H1 (cell line): ENCODE measurements around the gene APOBEC3H. TPM values are rescaled to one million over a fixed set of nuclear protein-coding genes. Genes with fewer than 3 reads are reported as not detected.
"Not testable (repeated sequence)": the region's sequence is repeated elsewhere in the genome, so short reads cannot be mapped to it uniquely, and the experiment has no call there.

Experiments
- CTCF ChIA-PET: fragments of 300-600 bp; sonication (Branson Sonifier 250); formaldehyde crosslinking; loops from one replicate; lab custom pipeline; 2021; ENCODE audit not compliant: partially characterized antibody; lab: Charles Lee
- POLR2A ChIA-PET: fragments of 300-600 bp; sonication (Branson Sonifier 250); formaldehyde crosslinking; loops from one replicate; lab custom pipeline; 2021; ENCODE audit warnings: inconsistent platforms; ENCODE audit not compliant: partially characterized antibody; lab: Charles Lee
- DNase-seq, 2 experiments: peaks; one replicate each; pipeline versions ENCODE4 v3.0.0 to v3.0.0-alpha.2; 2010 to 2022; ENCODE audit warnings: low spot score in 2 of 2, low read depth in 1 of 2, mixed read lengths in 1 of 2
- FAIRE-seq: peaks from 2 replicates; lab custom pipeline; 2011; peaks lifted over from hg19 to GRCh38; lab: Jason Lieb, UNC
- H2AFZ ChIP-seq: 2 replicates; pipeline ENCODE4 v1.8.1; 2012; ENCODE audit warnings: low read length, inconsistent platforms
- H2AK5ac ChIP-seq: 2 replicates; pipeline ENCODE4 v1.6.1; 2013; ENCODE audit warnings: low read depth, low read length
- H2BK120ac ChIP-seq: replicated peaks from 2 replicates; pipeline ENCODE3; 2013; ENCODE audit warnings: low read depth, low read length, inconsistent platforms
- H2BK12ac ChIP-seq: 2 replicates; pipeline ENCODE4 v1.6.1; 2013; ENCODE audit warnings: low read depth, low read length
- H2BK15ac ChIP-seq: 2 replicates; pipeline ENCODE4 v1.6.1; 2013; ENCODE audit warnings: low read length
- H2BK20ac ChIP-seq: 2 replicates; pipeline ENCODE4 v1.6.1; 2013; ENCODE audit warnings: low read length
- H2BK5ac ChIP-seq: 2 replicates; pipeline ENCODE4 v1.6.1; 2013; ENCODE audit warnings: low read depth, low read length
- H3K14ac ChIP-seq: 2 replicates; pipeline ENCODE4 v1.6.1; 2013; ENCODE audit warnings: inconsistent platforms; ENCODE audit not compliant: insufficient read length
- H3K18ac ChIP-seq: 2 replicates; pipeline ENCODE4 v1.6.1; 2013; ENCODE audit warnings: low read length; ENCODE audit errors: extremely low read depth
- H3K23ac ChIP-seq: 2 replicates; pipeline ENCODE4 v1.6.1; 2013; ENCODE audit warnings: inconsistent platforms; ENCODE audit not compliant: insufficient read length
- H3K23me2 ChIP-seq: 2 replicates; pipeline ENCODE4 v1.6.1; 2013; ENCODE audit warnings: low read depth, low read length
- H3K27ac ChIP-seq: 2 replicates; pipeline ENCODE4 v1.6.1; 2011; ENCODE audit warnings: low read depth, low read length, inconsistent platforms
- H3K27me3 ChIP-seq, 4 experiments: replicated peaks in 1 of 4; 1 replicate in 1 of 4; 2 replicates in 3 of 4; pipeline versions ENCODE4 v1.6.1 to v1.8.1; 2011 to 2013; ENCODE audit warnings: low read length in 3 of 4, mild to moderate bottlenecking in 3 of 4, inconsistent platforms in 2 of 4, mixed read lengths in 2 of 4, moderate library complexity in 1 of 4; ENCODE audit not compliant: control insufficient read depth in 3 of 4, insufficient read depth in 3 of 4; ENCODE audit errors: extremely low read depth in 1 of 4
- H3K36me3 ChIP-seq, 4 experiments: 2 replicates each; pipeline versions ENCODE4 v1.6.1 to v1.8.1; 2011 to 2013; ENCODE audit warnings: mild to moderate bottlenecking in 4 of 4, low read length in 3 of 4, moderate library complexity in 2 of 4, control low read depth in 1 of 4, inconsistent platforms in 1 of 4; ENCODE audit not compliant: insufficient read depth in 4 of 4, control insufficient read depth in 2 of 4
- H3K4ac ChIP-seq: replicated peaks from 2 replicates; pipeline ENCODE3; 2013; ENCODE audit warnings: low read length, low read depth, mixed read lengths, inconsistent platforms; ENCODE audit not compliant: insufficient read length
- H3K4me1 ChIP-seq, 4 experiments: replicated peaks in 1 of 4; 1 replicate in 1 of 4; 2 replicates in 3 of 4; pipeline versions ENCODE4 v1.6.1 to v1.8.1; 2011 to 2013; ENCODE audit warnings: low read length in 3 of 4, inconsistent platforms in 2 of 4, mixed read lengths in 1 of 4; ENCODE audit not compliant: insufficient read depth in 4 of 4, control insufficient read depth in 3 of 4
- H3K4me2 ChIP-seq, 2 experiments: 2 replicates each; pipeline versions ENCODE4 v1.6.1 to v1.8.1; 2011 to 2013; ENCODE audit warnings: low read depth in 2 of 2, low read length in 2 of 2, control low read depth in 1 of 2, inconsistent platforms in 1 of 2, mild to moderate bottlenecking in 1 of 2; ENCODE audit not compliant: insufficient read depth in 1 of 2
- H3K4me3 ChIP-seq, 4 experiments: fragments of 200-600, 300-600 bp in 1 of 4; sonication (generic), shearing (Covaris generic), sonication (Bioruptor Twin) in 1 of 4; 2 replicates each; pipeline versions ENCODE4 v1.5.1 to v1.8.1; 2011 to 2016; ENCODE audit warnings: low read length in 4 of 4, low read depth in 3 of 4, control low read depth in 2 of 4, inconsistent platforms in 2 of 4, mild to moderate bottlenecking in 2 of 4, mixed read lengths in 1 of 4, moderate library complexity in 1 of 4; ENCODE audit not compliant: insufficient read depth in 2 of 4; ENCODE audit errors: extremely low read depth in 1 of 4
- H3K56ac ChIP-seq: replicated peaks from 2 replicates; pipeline ENCODE3; 2013; ENCODE audit warnings: low read depth, mild to moderate bottlenecking, mixed read lengths, low read length, inconsistent platforms; ENCODE audit not compliant: insufficient read length
- H3K79me1 ChIP-seq: 2 replicates; pipeline ENCODE4 v1.6.1; 2013; ENCODE audit warnings: low read depth, low read length, control low read depth
- H3K79me2 ChIP-seq, 2 experiments: 2 replicates each; pipeline versions ENCODE4 v1.6.1 to v1.8.1; 2012 to 2013; ENCODE audit warnings: low read length in 2 of 2, mild to moderate bottlenecking in 2 of 2, inconsistent platforms in 1 of 2; ENCODE audit not compliant: insufficient read depth in 2 of 2, control insufficient read depth in 1 of 2
- H3K9ac ChIP-seq, 4 experiments: replicated peaks in 1 of 4; 1 replicate in 1 of 4; 2 replicates in 3 of 4; pipeline versions ENCODE4 v1.6.1 to v1.8.1; 2011 to 2013; ENCODE audit warnings: low read depth in 3 of 4, low read length in 3 of 4, control low read depth in 2 of 4, mild to moderate bottlenecking in 2 of 4, moderate library complexity in 2 of 4, inconsistent platforms in 1 of 4; ENCODE audit errors: extremely low read depth in 1 of 4
- H3K9me3 ChIP-seq, 2 experiments: 2 replicates each; pipeline versions ENCODE4 v1.6.1 to v1.8.1; 2012 to 2013; ENCODE audit warnings: mild to moderate bottlenecking in 2 of 2, moderate library complexity in 2 of 2, control low read depth in 1 of 2, inconsistent platforms in 1 of 2, low read depth in 1 of 2, low read length in 1 of 2, mixed read lengths in 1 of 2; ENCODE audit not compliant: insufficient read depth in 2 of 2
- H4K20me1 ChIP-seq, 2 experiments: replicated peaks in 1 of 2; 2 replicates each; pipeline versions ENCODE3 to v1.8.1; 2011 to 2013; ENCODE audit warnings: inconsistent platforms in 2 of 2, low read length in 2 of 2, mild to moderate bottlenecking in 1 of 2; ENCODE audit not compliant: insufficient read depth in 2 of 2, control insufficient read depth in 1 of 2
- H4K5ac ChIP-seq: 2 replicates; pipeline ENCODE4 v1.6.1; 2013; ENCODE audit warnings: low read length, low read depth, mixed read lengths, inconsistent platforms; ENCODE audit not compliant: insufficient read length
- H4K8ac ChIP-seq: 2 replicates; pipeline ENCODE4 v1.8.0; 2013; ENCODE audit warnings: mild to moderate bottlenecking, moderate library complexity, low read length, inconsistent platforms; ENCODE audit not compliant: insufficient read depth; ENCODE audit errors: extremely low read depth
- H4K91ac ChIP-seq: replicated peaks from 2 replicates; pipeline ENCODE3; 2013; ENCODE audit warnings: low read length, mixed read lengths, inconsistent platforms; ENCODE audit not compliant: insufficient read length
- WGBS, 2 experiments: shearing (Covaris generic) in 1 of 2; methylation state at CpG; one replicate each; pipeline versions ENCODE4 v1.1.6 to v1.1.7; 2013 to 2015; ENCODE audit warnings: low lambda C conversion rate in 2 of 2, mixed read lengths in 2 of 2, inconsistent platforms in 1 of 2, low coverage in 1 of 2, missing lambda C conversion rate in 1 of 2; ENCODE audit not compliant: insufficient replicate concordance in 2 of 2, insufficient coverage in 1 of 2, insufficient read length in 1 of 2; ENCODE audit errors: extremely low coverage in 1 of 2, missing lambda C conversion rate in 1 of 2; 5-methylcytosine and 5-hydroxymethylcytosine counted together
- polyA plus RNA-seq, 7 experiments: library from polyadenylated mRNA; depleted of rRNA in 3 of 7; stranded (reverse) in 5 of 7; unstranded in 2 of 7; fragments of >200 nt in 5 of 7; fragments of 200-250 nt in 2 of 7; gene quantifications; 1 replicate in 5 of 7; 2 replicates in 1 of 7; 4 replicates in 1 of 7; pipeline versions ENCODE4 v1.2.1 to v1.2.3, GENCODE V29; 2011 to 2013; ENCODE audit warnings: missing spikeins in 2 of 7, mixed read lengths in 2 of 7
- total RNA-seq: library from RNA; stranded (reverse); fragmentation: NEBNext Ultra II Directional; extraction: Animal tissue kit (Norgen Biotek cat#: 25700); gene quantifications from 2 replicates; pipeline ENCODE4 v1.2.1, GENCODE V29; 2021

APOBEC3H gene
- total and polyA plus RNA-seq, 2 of the 8 experiments (the other 6 are each of a cell fraction or from before 2014, with no cell fraction given) = 0.47 to 0.56 TPM

DNA sequence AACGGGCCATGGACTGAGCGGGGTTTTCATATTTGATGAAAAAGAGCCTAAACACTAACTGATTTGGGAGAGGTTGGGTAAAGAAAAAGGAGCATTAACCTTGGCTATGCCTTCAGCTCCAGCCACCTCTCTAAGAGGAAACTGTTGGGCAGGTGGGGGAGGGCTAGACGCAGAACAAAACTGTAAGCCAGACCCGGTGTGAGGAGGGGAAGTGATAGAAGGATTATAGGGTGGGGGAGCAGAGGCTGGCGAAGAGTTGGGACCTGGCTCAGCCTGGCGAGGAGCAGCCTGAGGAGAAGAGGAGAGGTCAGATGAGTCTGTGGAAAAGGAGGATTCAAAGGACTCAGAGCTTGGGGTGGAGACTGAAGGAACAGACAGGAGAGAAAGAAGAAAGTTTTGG, 35.8 kb upstream of the APOBEC3H start:
- DNase-seq, FAIRE-seq, H3K23ac ChIP-seq, H2BK120ac ChIP-seq, H3K27me3 ChIP-seq, H2BK20ac ChIP-seq, H3K9me3 ChIP-seq, H2AFZ ChIP-seq, H3K4me2 ChIP-seq, H3K79me1 ChIP-seq, H3K9ac ChIP-seq, H3K14ac ChIP-seq, H4K8ac ChIP-seq, H3K27ac ChIP-seq, H2AK5ac ChIP-seq, H2BK12ac ChIP-seq, H3K4ac ChIP-seq, H3K36me3 ChIP-seq, H3K4me1 ChIP-seq, H2BK5ac ChIP-seq, H3K23me2 ChIP-seq, H3K79me2 ChIP-seq, H3K18ac ChIP-seq, H3K56ac ChIP-seq, H3K4me3 ChIP-seq, H4K5ac ChIP-seq, H4K91ac ChIP-seq, H4K20me1 ChIP-seq, H2BK15ac ChIP-seq, POLR2A ChIA-PET: not testable (repeated sequence)
- CTCF ChIA-PET = interaction anchor here (1.1 kb wide), 1 partner anchor 10 kb away, joined by 3 read pairs; no protein-coding TSS in a partner anchor
- WGBS, 2 experiments = 89% methylated on average over 5 of the region's 6 CpGs; no CpG with 5 or more reads in 1 of the 2 experiments

DNA sequence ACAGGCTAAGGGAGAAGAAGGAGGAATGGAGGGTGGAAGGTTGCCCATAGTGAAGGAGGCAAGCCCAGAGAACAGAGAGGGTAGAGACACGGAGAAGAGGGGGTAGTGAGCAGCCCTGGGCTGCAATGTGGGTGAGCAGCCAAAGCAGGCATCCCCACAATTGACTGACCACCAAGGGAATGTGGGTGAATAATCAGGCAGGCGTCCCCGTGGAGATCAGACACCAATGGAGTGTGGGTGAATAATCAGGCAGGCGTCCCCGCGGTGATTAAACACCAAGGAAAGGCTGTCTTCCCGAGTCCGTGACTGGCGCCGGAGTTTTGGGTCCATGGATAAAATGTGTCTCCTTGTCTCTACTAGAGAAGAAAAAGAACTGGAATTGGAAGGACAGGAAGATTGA, 35.1 kb upstream of the APOBEC3H start:
- H3K9me3 ChIP-seq, H2BK12ac ChIP-seq, H2BK15ac ChIP-seq, H3K4me3 ChIP-seq, H4K5ac ChIP-seq, H3K27me3 ChIP-seq, CTCF ChIA-PET, H3K4ac ChIP-seq, H3K4me2 ChIP-seq, POLR2A ChIA-PET, H2BK5ac ChIP-seq, H3K9ac ChIP-seq, H3K4me1 ChIP-seq, DNase-seq, H3K36me3 ChIP-seq, H2AK5ac ChIP-seq, H3K56ac ChIP-seq, H4K91ac ChIP-seq, H4K20me1 ChIP-seq, FAIRE-seq, H3K18ac ChIP-seq, H2BK20ac ChIP-seq, H4K8ac ChIP-seq, H2AFZ ChIP-seq, H2BK120ac ChIP-seq, H3K23ac ChIP-seq, H3K27ac ChIP-seq, H3K79me1 ChIP-seq, H3K79me2 ChIP-seq, H3K23me2 ChIP-seq, H3K14ac ChIP-seq: not testable (repeated sequence)
- WGBS, 2 experiments = 85% methylated on average over 10 of the region's 10 CpGs; no CpG with 5 or more reads in 1 of the 2 experiments
